Type B pancreatic cell (in vitro differentiated cells): Measurements from ENCODE around the gene CCDC88B. TPM values are rescaled to one million over a fixed set of nuclear protein-coding genes. Genes with fewer than 3 reads are reported as not detected.

Experiments used
- DNase-seq: peaks from one replicate; pipeline ENCODE4 v3.0.0; 2021; ENCODE audit warnings: mixed read lengths; ENCODE audit not compliant: unreplicated experiment; ENCODE audit errors: extremely low spot score
- H3K27ac Mint-ChIP-seq: 2 replicates; pipeline ENCODE4 v1.8.0; 2021; ENCODE audit warnings: mild to moderate bottlenecking, mixed read lengths
- H3K27me3 Mint-ChIP-seq: 2 replicates; pipeline ENCODE4 v1.8.0; 2021; ENCODE audit warnings: mixed read lengths
- H3K36me3 Mint-ChIP-seq: 2 replicates; pipeline ENCODE4 v1.8.0; 2021; ENCODE audit warnings: mixed read lengths
- H3K4me1 Mint-ChIP-seq: one replicate; pipeline ENCODE4 v1.8.0; 2021; ENCODE audit warnings: mixed read lengths; ENCODE audit not compliant: unreplicated experiment
- H3K4me3 Mint-ChIP-seq: 2 replicates; pipeline ENCODE4 v1.8.0; 2021; ENCODE audit warnings: mild to moderate bottlenecking, mixed read lengths
- H3K9me3 Mint-ChIP-seq: 2 replicates; pipeline ENCODE4 v1.8.0; 2021; ENCODE audit warnings: mixed read lengths
- total RNA-seq: library from RNA; stranded (reverse); gene quantifications from 2 replicates; pipeline ENCODE4 v1.2.1, GENCODE V29; 2021; ENCODE audit warnings: low replicate concordance
- TF ChIP-seq, protein P1 (sequence below): fragments of 200-600 bp; sonication (generic); conservative IDR thresholded peaks from 2 replicates; pipeline ENCODE4 v1.5.0; 2021; ENCODE audit warnings: antibody characterized with exemption, mild to moderate bottlenecking

CCDC88B gene
- total RNA-seq, 1 donor from 2014 or later: 2.8 TPM

DNA sequence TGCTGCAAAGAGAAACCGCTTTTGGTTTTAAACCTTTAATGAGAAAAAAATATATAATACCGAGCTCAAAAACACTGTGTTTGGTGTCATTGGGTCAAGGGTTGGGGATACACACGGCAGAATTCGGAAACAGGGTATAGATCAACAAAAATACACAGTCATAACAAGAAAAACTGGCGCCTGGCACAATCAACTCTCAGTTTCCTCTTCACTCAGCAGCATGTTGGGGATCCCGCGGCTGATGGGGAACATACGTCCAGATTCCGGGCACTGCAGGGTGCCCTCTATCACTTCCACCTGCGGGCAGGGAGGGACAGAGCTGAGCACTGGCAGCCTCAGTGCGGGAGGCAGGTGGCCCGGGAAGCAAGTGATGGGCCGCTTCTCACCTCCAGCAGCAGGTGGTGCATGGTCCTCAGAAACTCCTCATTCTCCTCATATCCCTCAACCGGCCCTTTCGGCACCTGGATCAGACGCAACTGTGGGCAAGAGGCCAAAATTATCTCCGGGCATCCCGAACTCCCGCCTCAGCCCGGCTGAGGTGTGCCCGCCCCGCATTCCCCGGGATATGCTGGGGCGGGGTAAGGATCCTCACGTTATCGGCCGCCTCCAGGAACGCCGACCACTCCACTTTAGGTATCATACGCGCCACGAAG is 23.2 kb upstream of the CCDC88B start:
- Mint-ChIP-seq H3K36me3 (peaks cover 13% of the 10 kb centered on the region), H3K4me1 (peaks cover 20% of the 10 kb centered on the region), H3K27me3 (no peaks in the 10 kb centered on the region), H3K4me3 (peak overlapping the region; percentile 97), H3K27ac (peak overlapping the region; percentile 100), H3K9me3 (no peaks in the 10 kb centered on the region)
- TF ChIP-seq, protein P1, sequence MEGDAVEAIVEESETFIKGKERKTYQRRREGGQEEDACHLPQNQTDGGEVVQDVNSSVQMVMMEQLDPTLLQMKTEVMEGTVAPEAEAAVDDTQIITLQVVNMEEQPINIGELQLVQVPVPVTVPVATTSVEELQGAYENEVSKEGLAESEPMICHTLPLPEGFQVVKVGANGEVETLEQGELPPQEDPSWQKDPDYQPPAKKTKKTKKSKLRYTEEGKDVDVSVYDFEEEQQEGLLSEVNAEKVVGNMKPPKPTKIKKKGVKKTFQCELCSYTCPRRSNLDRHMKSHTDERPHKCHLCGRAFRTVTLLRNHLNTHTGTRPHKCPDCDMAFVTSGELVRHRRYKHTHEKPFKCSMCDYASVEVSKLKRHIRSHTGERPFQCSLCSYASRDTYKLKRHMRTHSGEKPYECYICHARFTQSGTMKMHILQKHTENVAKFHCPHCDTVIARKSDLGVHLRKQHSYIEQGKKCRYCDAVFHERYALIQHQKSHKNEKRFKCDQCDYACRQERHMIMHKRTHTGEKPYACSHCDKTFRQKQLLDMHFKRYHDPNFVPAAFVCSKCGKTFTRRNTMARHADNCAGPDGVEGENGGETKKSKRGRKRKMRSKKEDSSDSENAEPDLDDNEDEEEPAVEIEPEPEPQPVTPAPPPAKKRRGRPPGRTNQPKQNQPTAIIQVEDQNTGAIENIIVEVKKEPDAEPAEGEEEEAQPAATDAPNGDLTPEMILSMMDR: no peak
- DNase-seq: no peak

DNA sequence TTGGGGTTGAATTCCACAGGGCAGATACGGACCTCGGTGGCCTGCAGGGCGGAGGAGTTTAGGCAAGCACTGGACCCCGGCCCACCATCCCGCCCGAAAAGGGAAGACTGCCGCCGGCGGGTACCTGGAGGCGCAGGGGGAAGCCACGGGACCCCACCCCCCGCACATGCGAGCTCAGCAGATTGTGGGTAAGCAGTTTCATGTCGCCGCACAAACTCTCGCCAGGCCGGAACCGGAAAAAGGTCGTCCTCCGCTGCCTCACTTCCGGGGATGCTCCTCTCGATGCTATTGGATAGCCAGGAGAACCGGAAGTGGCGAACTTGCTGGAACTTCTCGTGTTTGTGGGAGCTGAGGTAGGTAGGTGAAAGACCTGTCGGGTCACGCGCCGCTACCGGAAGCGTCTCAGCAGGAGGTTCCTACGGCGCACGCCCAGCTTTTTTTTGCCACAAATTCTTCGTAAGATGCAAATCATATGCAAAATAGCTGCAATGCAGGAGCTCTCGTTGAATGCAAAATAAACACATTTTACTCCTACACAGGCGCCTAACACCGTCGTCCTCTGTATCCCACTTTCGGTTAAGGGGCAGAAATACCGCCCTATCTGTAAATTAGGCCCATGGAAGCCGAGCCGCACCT is 22.6 kb upstream of the CCDC88B start, which contains the start of gene TRMT112:
TSS of gene TRMT112 (minus strand) at position 235 of the 636 bp plus-strand sequence. CDS start at position 202, 33 bp downstream.
- Mint-ChIP-seq H3K4me1 (peaks cover 21% of the 10 kb centered on the region), H3K9me3 (no peaks in the 10 kb centered on the region), H3K27ac (peak within 1 kb of the TSS; percentile 100), H3K36me3 (peaks cover 14% of the 10 kb centered on the region), H3K4me3 (peak within 1 kb of the TSS; percentile 97), H3K27me3 (no peaks in the 10 kb centered on the region)
- TF ChIP-seq, protein P1: no peak
- peak; percentile 90 for DNase-seq

DNA sequence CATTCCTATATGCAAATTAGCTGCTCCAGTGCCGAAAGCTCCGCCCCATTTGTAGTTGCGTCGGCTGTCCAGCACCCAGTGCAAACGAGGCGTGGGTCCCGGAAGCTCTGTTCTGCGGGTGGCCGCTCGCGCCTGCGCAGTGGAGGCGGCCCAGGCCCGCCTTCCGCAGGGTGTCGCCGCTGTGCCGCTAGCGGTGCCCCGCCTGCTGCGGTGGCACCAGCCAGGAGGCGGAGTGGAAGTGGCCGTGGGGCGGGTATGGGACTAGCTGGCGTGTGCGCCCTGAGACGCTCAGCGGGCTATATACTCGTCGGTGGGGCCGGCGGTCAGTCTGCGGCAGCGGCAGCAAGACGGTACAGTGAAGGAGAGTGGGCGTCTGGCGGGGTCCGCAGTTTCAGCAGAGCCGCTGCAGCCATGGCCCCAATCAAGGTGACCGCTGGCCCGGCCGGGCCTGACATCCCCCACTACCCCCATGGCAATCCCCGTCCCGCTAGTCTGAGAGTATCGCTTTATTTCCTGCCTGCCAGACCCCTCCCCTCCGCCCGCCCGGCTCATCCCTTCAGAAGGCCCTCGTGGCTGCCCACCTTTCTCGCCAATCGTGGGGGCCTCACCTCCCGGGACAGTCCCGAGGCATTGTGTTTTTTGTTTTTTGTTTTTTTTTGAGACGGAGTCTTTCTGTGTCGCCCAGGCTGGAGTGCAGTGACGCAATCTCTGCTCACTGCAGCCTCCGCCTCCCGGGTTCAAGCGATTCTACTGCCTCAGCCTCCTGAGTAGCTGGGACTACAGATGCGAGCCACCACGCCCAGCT is 21.8 kb upstream of the CCDC88B start, which contains the start of gene PRDX5:
TSS of gene PRDX5 (plus strand) at position 161 of the 805 bp plus-strand sequence. CDS start at position 256, 95 bp downstream.
- peak; percentile 93 for DNase-seq
- Mint-ChIP-seq H3K4me1 (peaks cover 21% of the 10 kb centered on the region), H3K27ac (peak within 1 kb of the TSS; percentile 100), H3K9me3 (no peaks in the 10 kb centered on the region), H3K36me3 (peaks cover 9% of the 10 kb centered on the region), H3K27me3 (no peaks in the 10 kb centered on the region), H3K4me3 (peak within 1 kb of the TSS; percentile 97)
- TF ChIP-seq, protein P1: peak; percentile 30

DNA sequence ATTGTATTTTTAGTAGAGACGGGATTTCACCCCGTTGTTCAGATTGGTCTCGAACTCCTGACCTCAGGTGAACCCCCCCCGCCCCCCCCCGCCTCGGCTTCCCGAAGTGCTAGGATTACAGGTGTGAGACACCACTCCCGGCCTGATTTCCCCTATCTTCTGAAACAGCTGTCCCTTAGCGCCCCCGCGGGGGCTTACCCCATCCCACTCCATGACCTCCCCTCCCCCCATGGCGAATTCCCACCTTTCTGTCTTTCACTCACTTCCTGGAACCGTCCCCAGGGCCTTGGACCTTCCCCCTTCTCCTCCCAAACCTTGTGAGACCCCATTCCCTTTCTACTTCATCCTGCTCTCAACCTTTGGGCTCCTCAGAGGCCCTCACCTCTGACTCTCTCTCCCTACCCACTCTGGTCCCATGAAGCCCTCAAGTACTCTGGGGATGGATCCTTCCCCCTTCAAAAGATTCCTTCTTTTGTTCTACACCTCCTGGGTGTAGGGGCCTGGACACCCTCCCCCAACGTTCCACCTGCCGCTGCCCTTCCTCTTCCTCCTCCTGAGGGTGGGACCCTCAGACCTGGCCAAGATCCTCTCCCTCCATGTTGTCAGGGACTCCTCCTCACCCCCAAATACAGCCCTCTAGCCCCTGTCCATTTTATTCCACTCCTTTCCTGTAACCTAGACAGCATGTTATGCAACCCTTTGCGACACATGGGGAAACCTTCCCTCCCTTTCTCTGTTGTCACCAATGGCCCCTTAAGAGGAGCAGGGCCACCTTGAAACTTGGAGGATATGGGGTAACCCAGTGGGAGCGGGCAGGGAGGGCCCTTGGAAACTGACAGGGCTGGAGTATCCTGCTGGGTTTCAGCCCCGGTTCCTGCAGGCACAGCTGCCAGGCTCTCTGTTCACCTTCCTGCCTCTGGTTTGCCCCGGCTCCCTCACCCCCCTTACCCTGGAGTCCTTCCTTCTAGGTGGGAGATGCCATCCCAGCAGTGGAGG is 20.9 kb upstream of the CCDC88B start:
- no peaks in the 10 kb centered on the region for H3K27me3 Mint-ChIP-seq
- H3K4me3 Mint-ChIP-seq: peak overlapping the region; percentile 97
- TF ChIP-seq, protein P1: no peak
- H3K27ac Mint-ChIP-seq: peak overlapping the region; percentile 100
- peaks cover 8% of the 10 kb centered on the region for H3K36me3 Mint-ChIP-seq
- DNase-seq: no peak
- peaks cover 21% of the 10 kb centered on the region for H3K4me1 Mint-ChIP-seq
- H3K9me3 Mint-ChIP-seq: no peaks in the 10 kb centered on the region
